Natural killer cell treated with Interleukin-12 subunit alpha and Interleukin-12 subunit beta and Interleukin-15 and Interleukin-18, amount 100 ng/mL, for 72 hours (primary cell): ENCODE data around the gene GPR78. TPM values are rescaled to one million over a fixed set of nuclear protein-coding genes. Genes with fewer than 3 reads are reported as not detected.

ENCODE experiments used
- ATAC-seq, 2 donors: fragments of 150-1000 bp; cut with Tn5 transposase in 1 of 2; sonication (Bioruptor Pico), chemical (Tn5 transposase) in 1 of 2; 2 replicates each; pipeline ENCODE4 v1.10.0; 2021
- DNase-seq: peaks from one replicate; pipeline ENCODE4 v3.0.0; 2022; ENCODE audit warnings: low spot score
- H3K27ac Mint-ChIP-seq, 2 donors: 1 replicate in 1 of 2; 2 replicates in 1 of 2; pipeline ENCODE4 v1.8.0; 2022; ENCODE audit warnings: mixed read lengths in 2 of 2, mild to moderate bottlenecking in 1 of 2, moderate library complexity in 1 of 2
- H3K27me3 Mint-ChIP-seq, 2 donors: 1 replicate in 1 of 2; 2 replicates in 1 of 2; pipeline ENCODE4 v1.8.0; 2022; ENCODE audit warnings: mixed read lengths in 2 of 2
- H3K36me3 Mint-ChIP-seq: one replicate; pipeline ENCODE4 v1.8.0; 2022; ENCODE audit warnings: mixed read lengths
- H3K4me1 Mint-ChIP-seq, 2 donors: 1 replicate in 1 of 2; 2 replicates in 1 of 2; pipeline ENCODE4 v1.8.0; 2022; ENCODE audit warnings: low read depth in 2 of 2, mixed read lengths in 2 of 2, mild to moderate bottlenecking in 1 of 2
- H3K4me3 Mint-ChIP-seq: one replicate; pipeline ENCODE4 v1.8.0; 2022; ENCODE audit warnings: mixed read lengths
- H3K9me3 Mint-ChIP-seq: 2 replicates; pipeline ENCODE4 v1.8.0; 2022; ENCODE audit warnings: mixed read lengths
- total RNA-seq, 2 donors: library from RNA; stranded (reverse); gene quantifications; one replicate each; pipeline ENCODE4 v1.2.3, GENCODE V29; 2022

Gene GPR78
- total RNA-seq, 2 donors from 2014 or later: not detected

DNA sequence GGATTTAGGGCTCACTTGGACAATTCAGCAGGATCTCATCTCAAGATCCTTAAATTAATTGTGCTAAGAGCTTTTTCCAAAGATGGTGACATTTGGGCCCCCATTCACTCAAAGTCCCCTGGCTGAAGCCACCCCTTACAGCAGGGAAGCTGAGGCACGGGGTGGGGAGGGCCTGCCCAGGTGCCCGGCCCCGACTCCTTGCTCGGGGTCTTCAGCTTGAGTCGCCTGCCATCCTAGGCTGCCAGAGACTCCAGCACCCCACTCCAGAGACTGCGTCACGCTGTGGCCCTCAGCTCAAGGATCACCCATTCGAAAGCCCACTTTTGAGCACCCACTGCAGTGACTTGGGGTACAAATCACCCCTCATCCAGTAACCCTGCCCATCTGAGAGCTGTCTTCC lies 39.2 kb upstream of the GPR78 start:
- DNase-seq: no peak
- no peaks in the 10 kb centered on the region for H3K9me3 Mint-ChIP-seq
- no peak overlapping the region for H3K4me3 Mint-ChIP-seq
- no peak for ATAC-seq
- H3K27me3 Mint-ChIP-seq: peaks cover 0 to 8% of the 10 kb centered on the region in 2 donors
- H3K36me3 Mint-ChIP-seq: no peaks in the 10 kb centered on the region
- no peak overlapping the region for H3K27ac Mint-ChIP-seq
- H3K4me1 Mint-ChIP-seq: peaks cover 0 to 3% of the 10 kb centered on the region in 2 donors

DNA sequence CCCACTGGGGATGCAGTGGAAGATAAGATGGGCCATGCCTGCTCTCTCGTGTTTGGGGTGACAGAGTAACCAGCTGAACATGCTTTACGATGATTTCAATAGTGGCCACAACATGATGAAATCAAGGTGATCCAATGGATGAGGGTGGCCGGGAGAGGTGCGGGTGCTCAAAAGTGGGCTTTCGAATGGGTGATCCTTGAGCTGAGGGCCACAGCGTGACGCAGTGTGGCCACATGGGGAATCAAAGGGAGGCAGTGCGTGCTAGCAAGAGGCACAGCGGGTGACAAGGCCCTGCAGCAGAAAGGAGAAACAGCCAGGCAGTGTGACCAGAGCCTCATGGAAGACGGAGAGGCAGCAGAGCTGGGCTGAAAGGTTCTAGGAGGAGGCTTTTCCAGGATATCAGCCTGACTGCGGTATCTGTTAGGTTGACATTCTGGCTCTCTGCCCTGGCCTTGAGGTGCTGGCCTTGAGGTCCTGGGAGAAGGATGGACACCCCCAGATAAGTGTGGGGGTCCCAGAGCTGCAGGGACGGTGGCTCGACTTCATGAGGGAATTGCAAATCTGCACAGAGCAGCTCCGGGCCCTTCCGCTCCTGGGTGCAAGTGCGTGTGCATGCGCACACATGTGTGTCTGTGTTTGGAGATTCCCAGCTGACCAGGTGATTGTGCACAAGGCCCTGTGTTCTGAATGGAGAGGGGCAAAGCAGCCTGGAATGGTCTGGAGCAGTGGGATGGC lies 38.0 kb upstream of the GPR78 start:
- no peaks in the 10 kb centered on the region for H3K9me3 Mint-ChIP-seq
- H3K36me3 Mint-ChIP-seq: no peaks in the 10 kb centered on the region
- ATAC-seq: no peak
- H3K4me3 Mint-ChIP-seq: no peak overlapping the region
- no peak overlapping the region for H3K27ac Mint-ChIP-seq
- H3K27me3 Mint-ChIP-seq: peaks cover 0 to 12% of the 10 kb centered on the region in 2 donors
- peaks cover 0 to 2% of the 10 kb centered on the region in 2 donors for H3K4me1 Mint-ChIP-seq
- no peak for DNase-seq

DNA sequence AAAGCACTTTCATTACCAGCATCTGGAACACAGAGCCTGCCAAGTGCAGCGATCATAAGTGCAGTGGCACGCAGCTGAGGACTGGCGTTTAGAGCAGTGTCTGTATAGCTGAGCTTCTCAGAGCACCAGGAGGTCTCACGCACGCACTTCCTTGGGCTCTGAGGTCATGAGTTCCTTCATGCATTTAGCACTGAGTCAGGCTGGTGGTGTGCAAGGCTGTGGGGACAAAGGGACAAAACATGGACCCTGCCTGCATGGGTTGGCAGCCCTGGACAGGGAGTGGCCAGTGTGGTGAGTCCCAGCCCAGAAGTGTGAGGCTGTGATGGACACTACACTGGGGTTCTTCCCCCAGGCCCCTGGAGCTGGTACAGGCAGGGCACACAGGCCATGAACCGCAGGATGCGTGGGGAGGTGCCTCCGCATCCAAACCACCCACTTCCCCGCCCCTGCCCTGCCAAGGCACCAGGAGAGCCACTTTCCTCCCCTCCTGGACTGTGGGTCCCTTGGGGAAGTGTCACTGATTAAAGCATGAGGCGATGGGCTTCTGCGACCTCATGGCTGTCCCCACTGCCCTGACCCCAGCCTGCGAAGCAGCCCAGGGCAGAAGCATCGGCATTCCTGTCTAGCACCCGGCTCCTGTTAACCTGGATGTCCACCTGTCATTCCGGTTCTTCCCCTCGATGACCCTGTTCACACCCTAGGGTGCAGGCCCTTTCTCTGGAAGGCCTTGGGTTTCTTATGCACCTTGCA lies 37.2 kb upstream of the GPR78 start:
- Mint-ChIP-seq H3K36me3 (no peaks in the 10 kb centered on the region), H3K27ac (no peak overlapping the region), H3K4me1 (no peaks in the 10 kb centered on the region), H3K9me3 (no peaks in the 10 kb centered on the region), H3K27me3 (peaks cover 0 to 15% of the 10 kb centered on the region in 2 donors), H3K4me3 (no peak overlapping the region)
- peak in 1 of 2 donors; percentile 3 for ATAC-seq
- DNase-seq: no peak

DNA sequence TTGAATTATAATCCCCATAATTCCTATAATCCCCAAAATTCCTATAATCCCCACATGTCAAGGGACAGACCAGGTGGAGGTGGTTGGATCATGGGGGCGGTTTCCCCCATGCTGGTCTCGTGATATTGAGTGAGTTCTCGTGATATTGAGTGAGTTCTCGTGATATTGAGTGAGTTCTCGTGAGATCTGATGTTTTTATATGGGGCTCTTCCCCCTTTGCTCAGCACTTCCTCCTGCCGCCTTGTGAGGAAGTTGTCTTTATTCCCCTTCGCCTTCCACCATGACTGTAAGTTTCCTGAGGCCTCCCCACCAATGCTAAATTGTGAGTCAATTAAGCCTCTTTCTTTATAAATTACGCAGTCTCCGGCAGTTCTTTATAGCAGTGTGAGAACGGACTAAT lies 36.6 kb upstream of the GPR78 start:
- no peaks in the 10 kb centered on the region for H3K9me3 Mint-ChIP-seq
- no peak for ATAC-seq

DNA sequence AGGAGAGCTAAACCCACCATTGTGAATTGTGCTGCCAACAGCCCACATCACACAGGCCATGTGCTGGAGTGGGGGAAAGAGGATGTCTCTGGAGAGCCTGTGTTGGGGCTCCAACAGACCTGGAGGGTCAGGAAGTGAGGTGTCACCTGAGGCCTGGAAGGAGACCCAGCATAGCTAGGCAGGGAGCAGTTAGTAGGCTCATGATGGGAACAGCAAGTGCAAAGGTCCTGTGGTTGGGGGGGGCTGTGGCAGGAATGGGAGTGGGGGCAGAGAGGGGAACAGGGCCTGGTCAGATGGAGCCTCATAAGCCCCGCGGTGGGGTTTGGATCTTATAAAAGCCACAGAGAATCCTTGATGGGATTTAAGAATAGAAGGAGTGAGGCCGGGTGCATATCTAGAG lies 35.9 kb upstream of the GPR78 start:
- no peak overlapping the region for H3K4me3 Mint-ChIP-seq
- no peak for ATAC-seq
- peaks cover 0 to 11% of the 10 kb centered on the region in 2 donors for H3K27me3 Mint-ChIP-seq
- H3K4me1 Mint-ChIP-seq: no peaks in the 10 kb centered on the region
- DNase-seq: no peak
- H3K27ac Mint-ChIP-seq: no peak overlapping the region
- no peaks in the 10 kb centered on the region for H3K36me3 Mint-ChIP-seq
- no peaks in the 10 kb centered on the region for H3K9me3 Mint-ChIP-seq

More for the DNA sequence above, 36.6 kb upstream of the GPR78 start:
- peaks cover 0 to 11% of the 10 kb centered on the region in 2 donors for H3K27me3 Mint-ChIP-seq
- no peaks in the 10 kb centered on the region for H3K4me1 Mint-ChIP-seq
- no peak overlapping the region for H3K27ac Mint-ChIP-seq
- no peaks in the 10 kb centered on the region for H3K36me3 Mint-ChIP-seq
- no peak overlapping the region for H3K4me3 Mint-ChIP-seq
- no peak for DNase-seq

DNA sequence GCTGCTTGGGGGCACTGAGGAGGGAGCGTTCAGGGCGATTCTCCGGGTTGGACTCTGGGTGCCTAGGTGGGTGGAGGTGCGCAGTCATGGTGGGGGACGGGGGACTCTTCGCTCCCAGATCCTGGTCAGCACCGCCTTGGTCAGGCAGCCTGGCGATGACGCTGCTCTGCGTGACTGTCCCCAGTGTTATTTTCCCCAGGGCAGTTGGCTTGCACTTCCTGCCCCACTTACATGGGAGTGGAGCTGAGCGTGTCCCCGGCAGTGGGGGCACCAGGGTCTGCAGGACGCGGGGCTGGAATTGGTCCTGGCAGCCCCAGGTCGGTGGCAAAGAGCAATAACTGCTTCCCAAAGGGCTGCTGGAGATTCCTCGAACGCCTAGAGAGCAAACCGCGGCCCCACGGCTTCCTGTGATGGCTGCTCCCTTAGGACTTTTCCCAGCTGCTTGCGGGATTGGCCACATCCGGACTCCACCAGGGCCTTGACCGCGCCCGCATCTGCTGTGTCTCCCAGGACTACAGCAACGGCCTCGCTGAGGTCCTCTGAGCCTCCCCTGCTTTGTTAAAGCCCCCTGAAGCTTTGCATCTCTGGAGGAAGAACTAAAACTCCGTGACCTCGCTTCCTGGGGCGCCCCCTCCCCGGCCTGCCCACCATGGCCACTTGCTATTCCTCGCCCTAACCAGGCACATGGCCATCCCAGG lies 35.3 kb upstream of the GPR78 start:
- Mint-ChIP-seq H3K27ac (no peak overlapping the region), H3K4me3 (no peak overlapping the region), H3K4me1 (no peaks in the 10 kb centered on the region), H3K36me3 (no peaks in the 10 kb centered on the region), H3K9me3 (no peaks in the 10 kb centered on the region), H3K27me3 (peaks cover 0 to 11% of the 10 kb centered on the region in 2 donors)
- no peak for DNase-seq
- ATAC-seq: no peak

DNA sequence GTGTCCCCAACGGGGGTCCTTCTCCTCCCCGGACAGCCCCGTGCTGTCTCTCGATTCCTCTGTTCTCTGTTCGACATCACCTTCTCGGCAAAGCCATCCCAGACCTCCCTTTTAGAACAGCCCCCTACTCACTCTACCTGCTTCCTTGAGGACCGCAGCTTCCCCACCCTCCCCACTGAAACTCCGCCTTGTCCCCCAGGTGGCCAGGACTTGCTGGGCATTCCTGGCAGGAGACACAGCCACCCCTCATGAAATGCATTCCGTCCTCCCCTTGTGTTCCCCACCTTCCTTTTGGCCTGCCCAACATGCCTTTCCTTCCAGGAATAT lies 34.8 kb upstream of the GPR78 start:
- no peak for ATAC-seq
- Mint-ChIP-seq H3K27me3 (peaks cover 0 to 11% of the 10 kb centered on the region in 2 donors), H3K36me3 (no peaks in the 10 kb centered on the region)

DNA sequence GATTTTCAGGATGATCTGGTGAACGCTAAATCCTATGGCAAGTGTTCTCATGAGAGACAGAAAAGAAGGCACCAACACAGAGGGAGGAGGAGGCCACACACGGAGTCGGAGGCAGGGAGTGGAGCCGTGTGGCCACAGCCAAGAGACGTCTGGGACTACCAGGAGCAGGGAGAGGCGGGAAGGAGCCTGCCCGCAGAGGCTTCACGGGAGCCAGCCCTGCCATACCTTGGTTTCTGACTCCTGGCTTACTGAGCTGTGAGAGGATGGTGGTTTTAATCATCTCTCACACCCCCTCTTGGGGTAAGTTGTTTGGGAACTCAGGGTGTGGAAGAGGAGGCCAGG lies 33.5 kb upstream of the GPR78 start:
- no peak overlapping the region for H3K4me3 Mint-ChIP-seq
- H3K9me3 Mint-ChIP-seq: no peaks in the 10 kb centered on the region
- no peaks in the 10 kb centered on the region for H3K36me3 Mint-ChIP-seq
- DNase-seq (no peak), ATAC-seq (no peak)
- peaks cover 0 to 11% of the 10 kb centered on the region in 2 donors for H3K27me3 Mint-ChIP-seq
- no peak overlapping the region for H3K27ac Mint-ChIP-seq
- no peaks in the 10 kb centered on the region for H3K4me1 Mint-ChIP-seq

More for the DNA sequence above, 34.8 kb upstream of the GPR78 start:
- Mint-ChIP-seq H3K9me3 (no peaks in the 10 kb centered on the region), H3K4me1 (no peaks in the 10 kb centered on the region), H3K4me3 (no peak overlapping the region), H3K27ac (no peak overlapping the region)
- DNase-seq: no peak

DNA sequence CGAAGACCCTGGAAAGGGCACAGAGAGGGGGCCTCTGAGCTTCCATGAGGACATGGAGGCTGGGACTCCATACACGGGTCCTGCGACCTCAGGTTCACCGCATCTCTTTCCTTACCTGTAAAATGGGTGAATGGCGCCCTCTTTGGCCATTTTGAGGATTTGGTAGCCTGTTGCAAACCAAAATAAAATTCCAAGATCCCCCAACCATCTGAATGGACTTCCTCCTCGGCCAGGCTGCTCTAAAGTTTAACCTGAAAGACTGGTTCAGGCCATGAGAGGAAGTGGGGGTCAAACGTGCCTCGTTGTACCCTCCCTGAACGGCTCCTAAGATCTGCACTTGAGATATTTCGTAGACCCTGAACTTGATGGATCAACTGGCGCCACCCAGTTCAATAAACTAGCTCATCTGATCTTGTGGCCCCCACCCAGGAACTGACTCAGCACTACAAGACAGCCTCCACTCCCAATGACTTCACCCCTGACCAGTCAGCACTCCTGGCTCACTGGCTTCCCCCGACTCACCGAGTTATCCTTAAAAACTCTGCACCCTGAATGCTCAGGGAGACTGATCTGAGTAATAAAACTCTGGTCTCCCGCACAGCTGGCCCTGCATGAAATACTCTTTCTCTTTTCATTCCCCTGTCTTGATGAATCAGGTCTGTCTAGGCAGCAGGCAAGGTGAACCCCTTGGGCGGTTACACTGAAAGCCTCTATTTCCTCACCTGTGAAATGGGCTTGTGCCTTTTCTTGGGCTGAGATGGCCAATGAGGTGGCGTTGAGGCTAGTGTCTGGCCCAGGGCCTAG lies 32.9 kb upstream of the GPR78 start:
- no peak overlapping the region for H3K4me3 Mint-ChIP-seq

DNA sequence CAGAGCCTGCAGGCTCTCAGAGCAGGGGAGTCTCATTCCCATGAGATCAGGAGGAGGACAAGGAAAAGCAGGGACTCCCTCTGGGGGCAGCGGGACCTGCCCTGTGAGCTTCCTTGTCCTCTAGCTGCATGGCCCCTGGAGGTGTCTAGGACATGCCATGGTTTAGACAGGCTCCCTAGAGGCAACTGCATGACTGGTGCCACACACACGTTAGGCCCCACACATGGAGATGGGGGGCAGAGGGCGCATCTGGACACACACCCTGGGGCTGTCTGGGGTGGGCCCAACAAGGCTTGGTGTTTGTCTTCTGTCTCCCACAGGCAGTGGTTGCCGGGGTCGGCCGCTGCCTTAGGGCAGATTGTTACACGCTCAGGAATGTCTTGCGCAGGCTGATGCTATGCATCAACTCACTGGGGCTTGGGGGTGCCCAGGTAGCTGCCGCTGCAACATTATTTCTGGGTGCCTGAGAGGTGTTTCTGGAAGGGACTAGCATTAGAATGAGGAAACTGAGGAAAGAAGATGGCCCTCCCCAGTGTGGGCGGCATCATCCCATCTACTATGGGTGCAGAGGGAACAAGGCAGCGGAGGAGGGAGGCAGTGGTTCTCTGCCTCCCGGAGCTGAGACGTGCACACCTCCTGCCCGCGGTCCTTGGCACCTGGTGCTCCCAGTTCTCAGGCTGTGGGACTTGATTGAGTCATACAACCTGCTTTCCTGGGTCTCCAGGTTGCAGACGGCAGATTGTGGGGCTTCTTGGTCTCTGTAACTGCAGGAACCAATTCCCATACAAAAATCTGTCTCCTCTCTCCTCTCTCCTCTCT lies 32.1 kb upstream of the GPR78 start:
- ATAC-seq (peak in 1 of 2 donors; percentile 25), DNase-seq (no peak)
- no peaks in the 10 kb centered on the region for H3K9me3 Mint-ChIP-seq
- H3K4me1 Mint-ChIP-seq: no peaks in the 10 kb centered on the region
- no peak overlapping the region for H3K4me3 Mint-ChIP-seq
- H3K27me3 Mint-ChIP-seq: peaks cover 0 to 11% of the 10 kb centered on the region in 2 donors
- H3K36me3 Mint-ChIP-seq: no peaks in the 10 kb centered on the region
- H3K27ac Mint-ChIP-seq: no peak overlapping the region

More for the DNA sequence above, 32.9 kb upstream of the GPR78 start:
- ATAC-seq: no peak
- H3K27ac Mint-ChIP-seq: no peak overlapping the region
- no peaks in the 10 kb centered on the region for H3K36me3 Mint-ChIP-seq
- peaks cover 0 to 11% of the 10 kb centered on the region in 2 donors for H3K27me3 Mint-ChIP-seq
- no peak for DNase-seq
- H3K4me1 Mint-ChIP-seq: no peaks in the 10 kb centered on the region
- no peaks in the 10 kb centered on the region for H3K9me3 Mint-ChIP-seq

DNA sequence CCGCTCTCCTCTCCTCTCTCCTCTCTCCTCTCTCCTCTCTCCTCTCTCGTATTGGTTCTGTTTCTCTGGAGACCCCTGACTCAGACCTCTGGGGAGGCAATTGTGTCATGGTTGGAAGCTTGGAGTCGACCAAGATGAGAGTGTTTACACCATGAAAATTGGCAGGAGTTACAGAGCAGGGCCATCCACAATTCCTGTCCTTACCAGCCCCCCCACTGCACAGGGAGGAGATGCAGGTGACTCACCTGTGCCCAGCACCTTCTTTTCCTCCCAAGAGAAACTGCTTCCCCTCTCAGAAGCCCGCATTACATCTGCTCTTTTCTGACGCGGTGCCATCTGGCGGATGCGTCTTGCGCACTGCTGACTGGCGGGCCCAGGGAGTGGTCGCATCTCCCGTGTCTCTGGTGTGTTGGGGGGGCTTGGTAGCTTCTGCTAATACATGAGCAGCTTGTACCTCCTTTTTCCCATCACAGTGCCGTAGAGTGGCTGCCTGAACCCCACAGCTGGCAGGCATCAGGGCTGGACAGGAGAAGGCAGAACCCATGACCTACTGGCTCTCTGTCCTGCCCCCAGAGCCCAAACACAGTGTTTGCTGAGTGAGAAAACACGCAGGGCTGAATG lies 31.4 kb upstream of the GPR78 start:
- DNase-seq: no peak
- Mint-ChIP-seq H3K27ac (no peak overlapping the region), H3K4me3 (no peak overlapping the region), H3K9me3 (no peaks in the 10 kb centered on the region), H3K36me3 (no peaks in the 10 kb centered on the region), H3K27me3 (peaks cover 0 to 11% of the 10 kb centered on the region in 2 donors), H3K4me1 (no peaks in the 10 kb centered on the region)
- no peak for ATAC-seq

DNA sequence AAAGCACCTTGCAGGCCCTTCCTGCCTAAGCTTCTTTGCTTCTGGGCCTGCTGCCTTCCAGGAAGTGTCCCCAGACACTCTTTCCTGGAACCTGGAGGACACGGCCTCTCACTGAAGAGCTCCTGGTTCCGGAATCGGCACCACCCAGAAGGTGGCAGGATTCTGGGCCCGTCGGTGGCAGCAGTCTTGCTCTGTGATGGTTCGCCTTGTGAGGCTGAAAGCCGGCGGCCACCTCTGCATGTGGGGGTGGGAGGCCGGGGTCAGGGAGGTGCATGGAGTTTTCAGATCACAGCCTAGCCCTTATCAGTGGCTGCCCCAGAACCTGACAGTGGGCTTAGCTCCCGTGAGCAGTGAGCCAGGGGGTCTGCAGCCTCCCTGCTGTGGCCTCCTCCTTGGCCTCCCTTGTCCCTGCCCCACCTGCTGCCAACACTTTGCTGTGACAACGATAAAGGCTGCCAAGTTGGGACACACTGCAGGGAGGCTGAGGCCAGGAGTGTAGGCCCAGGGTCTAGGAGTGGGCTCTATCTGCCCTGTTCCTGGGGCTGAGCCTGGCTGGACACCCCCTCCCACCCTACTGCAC lies 30.8 kb upstream of the GPR78 start:
- Mint-ChIP-seq H3K27me3 (peaks cover 0 to 7% of the 10 kb centered on the region in 2 donors), H3K4me1 (no peaks in the 10 kb centered on the region), H3K4me3 (no peak overlapping the region), H3K9me3 (no peaks in the 10 kb centered on the region), H3K27ac (no peak overlapping the region), H3K36me3 (no peaks in the 10 kb centered on the region)
- ATAC-seq (no peak), DNase-seq (no peak)
